ENCODE measurements around the gene ATF1.
"Not testable (repeated sequence)": the region's sequence is repeated elsewhere in the genome, so short reads cannot be mapped to it uniquely, and the experiment has no call there.

ATF1 gene

GRCh38 chr12:50865266-50865665 is 101.4 kb downstream of the ATF1 start:
- in situ Hi-C loops (cut with MboI; ENCODE audit: low sequenced_read_pairs, unreplicated experiment), result no loop called here
- no peak for TF ChIP-seq CTCF (IDR thresholded peaks at IDR 0.05; ENCODE audit: borderline replicate concordance, control extremely low read depth, extremely low read depth, insufficient read depth, missing control alignments)

DNA sequence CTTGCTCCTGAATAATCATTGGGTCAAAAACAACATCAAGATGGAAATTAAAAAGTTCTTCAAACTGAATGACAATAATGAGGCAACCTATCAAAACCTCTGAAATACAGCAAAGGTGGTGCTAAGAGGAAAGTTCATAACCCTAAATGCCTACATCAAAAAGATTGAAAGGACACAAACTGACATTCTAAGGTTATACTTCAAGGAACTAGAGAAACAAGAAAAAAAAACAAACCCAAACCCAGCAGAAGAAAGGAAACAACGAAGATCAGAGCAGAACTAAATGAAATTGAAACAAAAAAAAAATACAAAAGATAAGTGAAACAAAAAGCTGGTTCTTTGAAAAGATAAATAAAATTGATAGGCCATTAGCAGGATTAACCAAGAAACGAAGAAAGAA is 105.0 kb downstream of the ATF1 start:
- in situ Hi-C loops (cut with MboI; ENCODE audit: low sequenced_read_pairs, unreplicated experiment); DNase-seq (ENCODE audit: low spot score): not testable (repeated sequence)

More at GRCh38 chr12:50865266-50865665, 101.4 kb downstream of the ATF1 start:
- no peak for DNase-seq (ENCODE audit: low spot score)
